Lung (tissue), 12 donors: ENCODE measurements around the gene RHOG. TPM values are rescaled to one million over a fixed set of nuclear protein-coding genes. Genes with fewer than 3 reads are reported as not detected.
A peak's percentile ranks its signal among the peaks of the same experiment; 100 is the strongest.

Experiments
- ATAC-seq: fragments of 200-7000 bp; cut with Tn5 transposase; one replicate; pipeline ENCODE4 v1.9.1; 2020; ENCODE audit warnings: moderate number of reproducible peaks; ENCODE audit not compliant: insufficient read depth, low FRiP score
- DNase-seq, 3 donors: peaks; one replicate each; pipeline ENCODE4 v3.0.0-alpha.2; 2013 to 2017
- H3K27ac ChIP-seq, 2 donors: one replicate each; pipeline ENCODE4 v1.5.1; 2013; ENCODE audit warnings: mild to moderate bottlenecking in 2 of 2, moderate library complexity in 2 of 2, control low read depth in 1 of 2, inconsistent platforms in 1 of 2, low read depth in 1 of 2, low read length in 1 of 2
- H3K27me3 ChIP-seq, 3 donors: one replicate each; pipeline ENCODE4 v1.5.1; 2013; ENCODE audit warnings: low read length in 2 of 3; ENCODE audit not compliant: control insufficient read depth in 3 of 3, insufficient read depth in 3 of 3
- H3K36me3 ChIP-seq, 4 donors: one replicate each; pipeline ENCODE4 v1.5.1; 2013; ENCODE audit warnings: low read length in 4 of 4, mild to moderate bottlenecking in 1 of 4, moderate library complexity in 1 of 4; ENCODE audit not compliant: control insufficient read depth in 4 of 4, insufficient read depth in 4 of 4
- H3K4me1 ChIP-seq, 5 donors: one replicate each; pipeline ENCODE4 v1.5.1; 2013; ENCODE audit warnings: low read length in 5 of 5, mild to moderate bottlenecking in 2 of 5, moderate library complexity in 1 of 5; ENCODE audit not compliant: control insufficient read depth in 5 of 5, insufficient read depth in 5 of 5
- H3K4me3 ChIP-seq: one replicate; pipeline ENCODE4 v1.5.1; 2013; ENCODE audit warnings: mild to moderate bottlenecking, control low read depth, moderate library complexity
- H3K9ac ChIP-seq, 2 donors: one replicate each; pipeline ENCODE4 v1.5.1; 2013; ENCODE audit warnings: low read length in 2 of 2, control low read depth in 1 of 2; ENCODE audit not compliant: insufficient read depth in 1 of 2
- H3K9me3 ChIP-seq, 4 donors: one replicate each; pipeline ENCODE4 v1.5.1; 2013; ENCODE audit warnings: low read length in 3 of 4, mild to moderate bottlenecking in 1 of 4, moderate library complexity in 1 of 4; ENCODE audit not compliant: control insufficient read depth in 4 of 4, insufficient read depth in 3 of 4
- whole genome bisulfite sequencing, 2 donors: extraction: QIAGEN DNeasy Blood & Tissue Kit; methylation state at CpG; one replicate each; pipeline ENCODE4 v1.1.7; 2013; 5-methylcytosine and 5-hydroxymethylcytosine counted together
- polyA plus RNA-seq, 2 donors: library from polyadenylated mRNA; stranded (reverse); fragments of 200-250 nt; gene quantifications; one replicate each; pipeline ENCODE4 v1.2.1, GENCODE V29; 2013
- total RNA-seq, 2 donors: library from RNA; depleted of rRNA in 1 of 2; stranded (reverse); fragments of >200 nt in 1 of 2; gene quantifications; one replicate each; pipeline ENCODE4 v1.2.1, GENCODE V29; 2014 to 2021
- TF ChIP-seq, protein P1 (sequence below): IDR thresholded peaks from 2 replicates; pipeline ENCODE4 v1.5.1; 2012; ENCODE audit warnings: mild to moderate bottlenecking; ENCODE audit errors: control extremely low read depth, extremely low read depth
- donor health status: control.
- donor health status: control.
- donor health status: Bipolar disorder and iron deficiency.
- donor health status: healthy.
- donor health status: DM: yes; HTN: yes; CAD: no.

Gene RHOG
- total and polyA plus RNA-seq, 4 donors = 15.4 to 287 (median 82.6) TPM

DNA sequence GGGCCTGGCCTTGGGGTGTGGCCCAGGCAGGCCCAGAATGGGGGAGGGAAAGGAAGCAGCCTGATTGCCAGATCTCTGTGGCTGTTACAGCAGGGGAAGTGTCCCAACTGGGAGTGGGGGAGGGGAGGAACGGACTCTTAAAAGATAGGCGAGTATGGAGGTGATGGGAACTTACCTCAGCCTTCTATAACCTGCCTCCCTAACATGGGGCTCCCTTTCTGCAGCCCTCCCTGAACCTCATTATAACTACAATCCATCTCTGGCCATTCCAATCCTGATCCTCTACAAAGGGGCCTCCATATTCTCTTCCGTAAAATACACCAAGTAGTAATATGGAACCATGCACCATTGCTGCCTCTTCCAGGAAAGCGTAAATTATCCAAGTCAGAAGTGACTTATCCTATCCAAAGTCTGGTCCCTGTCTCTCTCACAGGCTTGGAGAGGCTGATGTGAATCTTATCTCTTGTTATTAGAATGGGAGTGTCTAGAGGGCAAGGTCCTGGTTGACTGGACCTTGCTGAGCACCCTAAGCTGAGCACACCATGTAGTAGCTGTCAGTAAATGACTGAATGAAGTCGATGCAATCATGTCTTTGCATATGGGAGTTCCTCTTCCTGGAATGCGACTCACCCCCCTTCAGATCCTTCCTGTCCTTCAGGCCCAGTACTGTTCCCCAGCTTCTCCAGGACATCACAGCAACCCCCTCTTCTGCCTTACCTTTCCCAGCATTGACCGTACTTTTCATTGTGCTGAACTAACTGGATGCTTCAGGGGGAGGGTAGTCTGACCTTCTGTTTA is 5.9 kb downstream of the RHOG start:
- WGBS, 2 donors = 38 to 60% methylated on average over 7 of the region's 7 CpGs
- Histone ChIP-seq H3K27me3 (no peaks in the 10 kb centered on the region), H3K36me3 (peaks cover 0 to 9% (median 2%) of the 10 kb centered on the region in 4 donors), H3K9ac (no peak overlapping the region), H3K4me3 (no peak overlapping the region), H3K9me3 (no peaks in the 10 kb centered on the region), H3K27ac (peak overlapping the region in 1 of 2 donors; percentile 76), H3K4me1 (peaks cover 18 to 55% (median 26%) of the 10 kb centered on the region in 5 donors)
- ATAC-seq (no peak), DNase-seq (no peak)
- TF ChIP-seq, protein P1, sequence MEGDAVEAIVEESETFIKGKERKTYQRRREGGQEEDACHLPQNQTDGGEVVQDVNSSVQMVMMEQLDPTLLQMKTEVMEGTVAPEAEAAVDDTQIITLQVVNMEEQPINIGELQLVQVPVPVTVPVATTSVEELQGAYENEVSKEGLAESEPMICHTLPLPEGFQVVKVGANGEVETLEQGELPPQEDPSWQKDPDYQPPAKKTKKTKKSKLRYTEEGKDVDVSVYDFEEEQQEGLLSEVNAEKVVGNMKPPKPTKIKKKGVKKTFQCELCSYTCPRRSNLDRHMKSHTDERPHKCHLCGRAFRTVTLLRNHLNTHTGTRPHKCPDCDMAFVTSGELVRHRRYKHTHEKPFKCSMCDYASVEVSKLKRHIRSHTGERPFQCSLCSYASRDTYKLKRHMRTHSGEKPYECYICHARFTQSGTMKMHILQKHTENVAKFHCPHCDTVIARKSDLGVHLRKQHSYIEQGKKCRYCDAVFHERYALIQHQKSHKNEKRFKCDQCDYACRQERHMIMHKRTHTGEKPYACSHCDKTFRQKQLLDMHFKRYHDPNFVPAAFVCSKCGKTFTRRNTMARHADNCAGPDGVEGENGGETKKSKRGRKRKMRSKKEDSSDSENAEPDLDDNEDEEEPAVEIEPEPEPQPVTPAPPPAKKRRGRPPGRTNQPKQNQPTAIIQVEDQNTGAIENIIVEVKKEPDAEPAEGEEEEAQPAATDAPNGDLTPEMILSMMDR = no peak

DNA sequence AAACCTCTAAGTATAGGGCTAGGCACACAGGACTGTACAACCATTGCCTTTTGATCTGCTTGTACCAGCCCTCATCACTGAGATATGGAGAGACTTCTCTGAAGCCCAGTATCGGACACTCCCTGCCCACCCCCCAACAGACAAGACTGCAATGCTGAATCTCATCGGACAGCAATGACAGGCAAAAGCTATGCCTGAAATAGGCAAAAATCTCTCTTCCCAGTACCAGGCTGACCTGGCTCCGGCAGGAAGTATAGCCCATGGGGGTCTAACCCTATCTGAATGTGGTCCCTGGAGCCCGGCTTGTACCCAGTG is 6.5 kb downstream of the RHOG start:
- no peaks in the 10 kb centered on the region for H3K9me3 ChIP-seq
- WGBS, 2 donors = 39 to 55% methylated on average over 4 of the region's 4 CpGs
- peak overlapping the region in 1 of 2 donors; percentile 13 for H3K27ac ChIP-seq
- TF ChIP-seq, protein P1 = no peak
- no peak overlapping the region for H3K9ac ChIP-seq
- no peaks in the 10 kb centered on the region for H3K27me3 ChIP-seq
- H3K36me3 ChIP-seq = peaks cover 0 to 10% (median 2%) of the 10 kb centered on the region in 4 donors
- ATAC-seq (no peak), DNase-seq (no peak)
- H3K4me3 ChIP-seq = no peak overlapping the region
- peaks cover 15 to 51% (median 26%) of the 10 kb centered on the region in 5 donors for H3K4me1 ChIP-seq

DNA sequence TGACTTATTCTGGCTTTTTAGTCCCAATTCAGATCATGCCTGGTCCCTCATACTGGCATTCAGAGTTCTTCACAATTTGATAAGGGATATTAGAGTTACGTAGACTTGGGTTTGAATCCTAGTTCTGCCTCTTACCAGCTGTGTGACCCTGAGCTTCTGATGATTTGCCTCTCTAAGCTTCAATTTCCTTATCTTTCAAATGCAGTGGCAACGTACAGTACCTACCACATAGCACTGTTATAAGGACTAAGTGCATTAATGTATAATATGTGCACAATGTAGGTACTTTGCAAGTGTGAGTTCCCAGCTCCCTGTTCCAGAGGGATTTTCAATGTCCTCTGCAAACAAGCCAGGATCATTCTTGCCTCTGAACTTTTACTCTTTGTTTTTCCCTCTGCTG is 7.3 kb downstream of the RHOG start:
- Histone ChIP-seq H3K27ac (peak overlapping the region in 1 of 2 donors; percentile 13), H3K9ac (no peak overlapping the region)

More for the DNA sequence above, 7.3 kb downstream of the RHOG start:
- Histone ChIP-seq H3K36me3 (peaks cover 0 to 10% (median 2%) of the 10 kb centered on the region in 4 donors), H3K4me1 (peaks cover 15 to 46% (median 26%) of the 10 kb centered on the region in 5 donors), H3K9me3 (no peaks in the 10 kb centered on the region), H3K4me3 (no peak overlapping the region), H3K27me3 (no peaks in the 10 kb centered on the region)
- ATAC-seq = no peak
- no peak for DNase-seq
- 68 to 84% methylated on average over 2 of the region's 2 CpGs for WGBS, 2 donors
- TF ChIP-seq, protein P1 = no peak
